ENCODE data around the gene RPS4Y2.

Gene RPS4Y2

DNA sequence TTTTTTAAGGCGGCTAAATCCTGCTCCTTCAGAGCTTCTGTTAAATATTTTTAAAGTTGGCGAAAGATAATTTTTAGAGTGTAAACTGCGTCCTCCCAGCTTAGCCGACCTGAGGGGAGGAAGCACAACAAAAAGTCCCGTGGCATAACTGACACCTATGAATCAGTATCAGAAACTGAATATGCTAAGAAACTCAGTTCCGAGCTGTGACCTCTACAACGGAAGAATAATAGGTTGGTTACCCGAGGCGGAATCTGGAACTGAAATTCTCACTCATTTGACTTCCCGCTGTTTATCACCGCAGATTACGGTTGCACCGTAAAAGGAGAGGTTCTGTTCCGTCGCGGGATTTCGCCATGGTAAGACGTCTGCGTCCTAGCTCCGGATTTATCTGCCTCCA, at the start of gene RPS4Y2:
TSS of gene RPS4Y2 (plus strand) at position 301 of the 400 bp plus-strand sequence. CDS start at position 357, 56 bp downstream.
- DNase-seq (ENCODE audit: low read depth): no peak

DNA sequence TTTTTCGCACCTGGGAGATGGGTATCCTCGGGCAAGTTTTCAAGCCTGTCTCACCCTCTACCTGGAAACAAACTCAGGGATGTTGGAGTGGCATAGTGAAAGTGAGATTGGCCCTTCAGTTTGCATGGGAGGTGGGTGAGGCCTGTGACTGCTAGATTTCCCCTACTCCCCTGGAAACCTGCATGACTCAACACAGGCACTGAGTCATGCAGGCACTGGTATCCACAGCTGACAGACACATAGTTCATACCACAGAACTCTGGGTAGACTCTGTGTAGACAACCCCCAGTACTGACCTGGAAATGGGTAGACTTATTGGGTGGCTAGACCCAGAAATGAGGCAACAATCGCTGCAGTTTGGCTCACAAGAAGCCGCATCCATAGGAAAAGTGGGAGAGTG, 41.5 kb upstream of the RPS4Y2 start:
- no peak for DNase-seq (ENCODE audit: low read depth)

DNA sequence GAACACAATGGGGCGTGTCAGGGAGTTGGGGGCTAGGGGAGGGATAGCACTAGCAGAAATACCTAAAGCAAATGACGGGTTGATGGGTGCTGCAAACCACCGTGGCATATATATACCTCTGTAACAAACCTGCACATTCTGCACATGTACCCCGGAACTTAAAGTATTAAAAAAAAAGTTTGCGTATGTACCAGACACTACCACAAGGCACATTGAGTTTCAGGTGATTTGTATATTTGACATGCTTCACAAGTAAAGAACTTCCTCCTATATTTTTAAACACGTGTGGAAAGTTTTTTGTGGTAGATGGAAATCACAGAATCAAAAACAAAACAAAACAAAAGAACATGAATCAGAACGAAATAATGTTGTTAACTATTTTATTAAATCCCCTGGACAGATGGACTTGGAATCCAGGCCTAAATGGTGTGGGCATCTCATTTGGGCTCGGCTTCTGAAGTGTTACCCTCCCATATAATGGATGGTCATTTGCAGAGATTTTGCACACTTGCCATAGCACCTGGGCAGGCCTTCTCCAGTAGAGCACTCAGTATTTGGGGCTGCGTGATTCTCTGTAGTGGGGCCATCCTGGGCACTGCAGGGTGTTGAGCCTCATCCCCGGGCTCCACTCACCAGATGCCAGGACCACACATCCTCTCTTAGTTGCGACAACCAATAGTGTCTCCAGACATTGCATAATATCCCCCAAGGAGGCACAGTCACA, 29.6 kb upstream of the RPS4Y2 start:
- no peak for DNase-seq (ENCODE audit: low read depth)

DNA sequence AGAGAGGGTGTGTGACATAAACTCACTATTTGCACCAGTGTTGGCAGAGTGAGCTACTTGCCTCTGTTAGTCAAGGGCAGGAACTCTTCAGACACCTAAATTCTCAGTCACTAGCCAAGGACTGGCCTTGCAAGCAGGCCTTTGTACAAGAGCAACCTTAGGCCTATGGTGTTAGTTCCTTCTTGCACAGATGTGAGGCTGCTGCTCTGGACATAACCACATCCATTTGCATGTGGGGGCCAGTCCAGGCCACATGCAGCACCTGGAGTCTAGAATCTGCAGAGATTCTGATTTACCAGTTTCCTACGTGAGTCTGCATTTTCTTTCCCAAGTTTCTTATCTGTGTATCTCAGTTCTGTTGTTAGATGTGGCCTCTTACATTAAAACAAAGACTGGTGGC, 20.7 kb upstream of the RPS4Y2 start:
- no peak for DNase-seq (ENCODE audit: low read depth)

DNA sequence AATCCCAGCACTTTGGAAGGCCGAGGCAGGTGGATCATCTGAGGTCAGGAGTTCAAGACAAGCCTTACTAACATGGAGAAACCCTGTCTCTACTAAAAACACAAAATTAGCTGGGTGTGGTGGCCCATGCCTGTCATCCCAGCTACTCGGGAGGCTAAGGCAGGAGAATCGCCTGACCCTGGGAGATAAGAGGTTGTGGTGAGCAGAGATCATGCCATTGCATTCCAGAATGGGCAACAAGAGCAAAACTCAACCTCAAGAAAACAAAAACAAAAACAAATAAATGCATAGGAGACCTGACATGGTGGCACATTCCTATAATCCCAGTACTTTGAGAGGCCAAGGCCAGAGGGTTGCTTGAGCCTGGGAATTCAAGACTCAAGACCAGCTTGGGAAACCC, 16.1 kb upstream of the RPS4Y2 start:
- DNase-seq (ENCODE audit: low read depth): no peak

DNA sequence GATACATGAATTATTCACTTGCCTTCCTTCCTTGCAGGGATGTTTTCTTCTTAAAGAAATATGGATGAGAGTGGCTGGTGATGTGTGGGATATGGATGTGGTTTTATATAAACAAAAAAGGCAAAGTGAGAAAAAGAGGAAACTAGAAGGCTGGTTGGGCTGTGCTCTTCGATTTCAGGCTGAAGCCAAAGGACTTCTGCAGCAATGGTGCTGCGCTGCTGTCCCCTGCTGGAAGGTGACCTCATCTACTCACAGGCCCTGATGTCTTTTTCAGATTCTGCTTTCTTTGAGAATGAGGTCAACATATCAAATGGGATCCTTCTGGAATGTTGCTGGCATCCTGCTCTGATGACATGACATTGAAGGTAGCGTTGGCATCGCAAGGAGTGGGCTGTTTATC, 15.3 kb upstream of the RPS4Y2 start:
- no peak for DNase-seq (ENCODE audit: low read depth)

DNA sequence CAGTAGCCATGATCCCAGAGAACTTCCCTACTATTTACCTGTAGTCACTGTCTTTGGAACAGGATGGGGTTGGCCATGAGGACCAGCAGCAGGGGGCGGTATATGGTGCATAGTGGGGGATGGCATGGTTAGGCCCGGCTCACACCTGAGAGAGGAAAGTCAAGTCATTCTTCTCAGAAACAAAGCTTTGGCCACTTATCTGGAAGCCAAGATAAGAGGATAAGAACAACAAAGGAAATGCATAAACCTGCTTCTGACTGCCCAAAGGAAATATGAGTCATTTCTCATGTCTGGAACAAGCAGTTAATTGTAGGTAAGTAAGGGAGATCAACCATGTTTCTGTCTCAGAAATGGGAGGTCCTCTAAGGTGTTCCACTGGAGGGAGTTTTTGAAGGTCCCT, 10.8 kb upstream of the RPS4Y2 start:
- peak; percentile 6 for DNase-seq (ENCODE audit: low read depth)

DNA sequence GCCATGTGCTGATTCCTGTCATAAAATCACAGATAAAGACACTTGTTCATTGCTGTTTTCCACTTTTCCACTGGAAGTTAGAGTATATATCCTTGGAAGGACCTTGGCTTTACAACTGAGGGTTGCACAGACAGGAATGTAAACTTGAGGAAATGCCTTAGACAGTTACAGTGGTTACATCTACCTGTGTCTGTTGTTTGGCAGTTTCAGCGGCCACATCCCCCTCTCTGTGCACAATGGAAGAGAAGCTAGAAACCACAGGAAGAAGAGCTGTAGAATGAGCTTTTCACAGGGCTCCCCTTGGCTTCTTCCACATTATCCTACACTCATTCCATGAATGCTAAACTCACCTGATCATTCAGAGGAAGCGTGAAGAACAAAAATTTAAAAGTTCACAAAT, 9.0 kb upstream of the RPS4Y2 start:
- DNase-seq (ENCODE audit: low read depth): no peak

DNA sequence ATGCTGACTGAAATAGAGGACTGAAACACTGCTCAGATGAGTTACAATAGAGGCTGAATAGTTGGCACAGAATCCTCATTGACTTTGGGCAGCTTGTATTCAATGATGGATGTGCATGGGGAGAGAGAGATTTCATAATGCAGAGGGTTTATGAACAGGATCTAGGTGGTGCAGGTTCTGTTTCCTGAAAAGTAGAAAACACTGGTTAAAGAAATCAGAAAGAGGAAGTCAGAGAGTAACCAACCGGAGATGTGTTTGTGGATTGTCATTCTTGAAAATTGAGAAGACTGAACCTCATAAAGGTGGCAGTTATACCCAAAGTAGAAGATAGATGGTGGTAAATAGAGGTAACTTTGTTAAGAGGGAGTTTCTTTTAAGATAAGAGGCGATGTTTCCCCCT, 8.0 kb downstream of the RPS4Y2 start:
- DNase-seq (ENCODE audit: low read depth): no peak

DNA sequence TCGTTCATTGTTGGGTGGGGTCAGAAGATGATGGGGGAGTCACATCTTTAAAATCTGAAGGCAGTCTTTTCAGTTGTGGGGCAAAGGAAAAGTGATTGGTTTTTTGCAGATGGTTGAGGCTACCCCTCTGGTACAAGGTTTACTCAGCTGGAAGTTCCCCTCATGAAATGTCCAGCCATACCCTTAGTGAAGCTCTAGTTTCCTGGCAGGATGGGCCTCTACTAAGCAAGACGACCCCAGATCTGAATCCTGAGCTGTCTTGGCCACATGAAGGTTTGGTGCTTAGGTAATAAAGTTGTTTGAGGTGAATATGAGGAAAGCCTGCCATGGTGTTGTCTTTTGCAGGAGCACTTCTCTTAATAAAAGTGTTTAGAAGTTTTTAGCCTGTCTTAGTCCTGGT, 9.2 kb downstream of the RPS4Y2 start:
- DNase-seq (ENCODE audit: low read depth): no peak

DNA sequence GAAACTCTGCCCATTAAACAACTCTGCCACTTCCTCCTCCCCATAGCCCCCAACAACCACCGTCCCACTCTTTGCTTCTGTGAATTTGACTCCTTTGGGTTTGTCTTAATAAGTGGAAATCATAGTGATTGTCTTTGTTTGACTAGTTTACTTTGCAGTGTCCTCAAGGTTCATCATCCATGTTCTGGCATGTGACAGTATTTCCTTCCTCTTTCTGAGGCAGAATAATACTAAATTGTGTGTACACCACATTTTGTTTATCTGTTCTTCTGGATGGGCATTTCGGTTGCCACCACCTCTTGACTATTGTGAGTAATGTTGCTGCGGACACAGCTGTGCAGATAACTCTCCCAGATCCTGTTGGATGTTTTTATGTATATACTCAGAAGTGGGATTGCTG, 14.8 kb downstream of the RPS4Y2 start:
- no peak for DNase-seq (ENCODE audit: low read depth)

DNA sequence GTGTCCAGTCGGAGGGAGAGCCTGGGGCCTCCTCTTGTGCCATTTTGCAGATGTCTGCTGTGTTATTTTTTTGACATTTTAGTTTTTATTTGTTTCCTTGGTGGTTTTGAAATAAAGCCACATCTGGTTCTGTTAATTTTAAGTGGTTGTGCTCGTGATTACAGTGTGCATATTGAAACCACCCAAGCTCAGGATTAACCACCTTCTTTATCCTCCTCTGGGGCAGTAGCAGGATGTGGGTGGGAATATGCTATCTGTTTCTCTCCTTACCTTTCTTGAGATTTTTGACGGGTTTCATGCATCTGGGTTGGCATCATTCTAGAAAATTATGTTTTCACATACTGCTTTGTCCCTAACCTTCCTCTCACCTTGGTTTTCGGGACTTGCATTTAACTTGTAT, 20.2 kb downstream of the RPS4Y2 start:
- no peak for DNase-seq (ENCODE audit: low read depth)

DNA sequence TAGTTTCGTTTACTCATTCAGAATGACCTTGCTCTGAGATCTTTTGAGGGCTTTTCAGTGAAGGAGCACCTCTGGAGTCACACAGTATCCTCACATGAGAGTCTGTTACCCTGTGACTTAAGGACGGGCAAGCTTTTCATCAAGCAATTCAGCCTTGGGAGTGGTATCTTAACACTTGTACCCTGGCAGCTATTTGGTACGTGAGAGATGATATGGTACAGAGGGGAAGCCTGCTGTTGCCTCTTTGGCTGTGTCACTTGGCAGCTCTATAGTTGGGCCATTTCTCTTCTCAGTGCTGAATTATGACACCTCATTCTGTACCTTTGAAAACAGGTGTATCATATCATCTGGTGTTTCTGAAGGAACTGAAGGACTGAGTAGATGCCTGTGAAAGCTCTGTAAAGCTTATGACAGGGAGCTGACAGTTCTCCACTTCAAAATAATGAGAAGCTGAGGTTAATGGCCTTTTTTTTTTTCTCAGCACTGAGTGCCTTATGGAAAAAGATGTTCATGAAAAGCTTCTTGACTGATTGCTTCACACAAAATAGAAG, 24.3 kb downstream of the RPS4Y2 start:
- DNase-seq (ENCODE audit: low read depth): no peak

DNA sequence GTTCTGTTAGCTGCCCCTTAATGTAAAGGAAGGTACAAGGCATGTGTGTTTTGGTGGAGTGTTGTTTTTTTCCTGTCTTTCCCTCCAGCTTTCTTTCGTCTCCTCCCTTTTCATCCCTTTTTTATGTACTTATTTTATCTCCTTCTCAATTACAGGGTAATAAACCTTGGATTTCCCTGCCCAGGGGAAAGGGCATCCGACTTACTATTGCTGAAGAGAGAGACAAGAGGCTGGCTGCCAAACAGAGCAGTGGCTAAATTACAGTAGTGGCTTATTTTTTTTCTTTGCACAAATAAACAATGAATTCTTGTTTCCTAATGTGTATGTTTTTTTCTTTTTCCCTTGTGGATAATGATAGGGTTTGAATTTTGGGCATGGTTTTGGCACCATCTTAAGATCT, 24.9 kb downstream of the RPS4Y2 start:
- no peak for DNase-seq (ENCODE audit: low read depth)

DNA sequence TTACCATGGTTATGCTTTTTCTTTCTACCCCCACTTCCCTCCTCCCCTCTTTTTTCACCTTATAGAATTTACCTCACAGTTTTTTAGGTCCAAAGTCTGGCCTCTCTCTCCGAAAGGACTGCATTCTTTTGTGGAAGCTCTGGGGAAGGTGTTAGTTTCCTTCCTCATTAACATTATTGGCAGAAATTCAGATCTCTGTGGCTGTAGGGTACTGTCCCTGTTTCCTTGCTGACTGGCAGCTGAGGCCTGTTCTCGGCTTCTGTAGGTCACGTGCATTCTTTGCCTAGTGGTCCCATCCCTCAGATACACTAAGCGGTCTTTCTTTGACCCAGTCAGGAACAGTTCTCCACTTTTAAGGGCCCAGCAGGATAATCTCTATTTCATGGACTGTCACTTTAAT, 25.5 kb downstream of the RPS4Y2 start:
- DNase-seq (ENCODE audit: low read depth): no peak

DNA sequence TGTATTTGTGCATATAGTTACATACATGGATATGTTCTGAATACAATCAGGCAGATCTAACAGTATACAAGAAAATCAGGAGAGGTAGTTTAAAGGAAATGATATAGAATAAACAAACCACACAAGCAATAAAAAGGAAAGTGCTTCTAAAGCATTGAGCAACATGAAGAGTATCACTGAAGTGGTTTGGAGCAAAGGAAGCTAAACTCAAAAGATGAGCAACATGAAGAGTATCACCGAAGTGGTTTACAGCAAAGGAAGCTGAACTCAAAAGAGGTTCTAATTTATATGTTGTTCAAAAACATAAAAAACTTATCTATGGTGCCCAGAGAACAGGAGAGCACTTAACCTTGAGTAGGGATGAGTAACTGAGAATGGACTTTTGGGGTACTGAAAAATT, 29.1 kb downstream of the RPS4Y2 start:
- no peak for DNase-seq (ENCODE audit: low read depth)

DNA sequence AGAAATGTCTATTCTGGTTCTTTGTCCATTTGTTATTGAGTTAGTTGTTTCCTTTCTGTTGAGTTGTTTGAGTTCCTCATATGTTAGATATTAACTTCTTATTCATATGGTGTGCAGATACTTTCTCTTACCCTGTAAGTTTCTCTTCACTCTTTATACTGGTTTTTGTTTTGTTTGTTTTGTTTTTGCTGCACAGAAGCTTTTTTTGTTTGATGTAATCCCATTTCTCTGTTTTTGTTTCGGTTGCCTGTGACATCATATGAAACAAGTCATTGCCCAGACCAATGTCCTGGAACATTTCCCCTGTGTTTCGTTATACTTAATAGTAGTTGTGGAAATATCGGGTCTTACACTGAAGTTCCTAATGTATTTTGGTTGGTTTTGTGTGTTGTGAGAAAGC, 31.2 kb downstream of the RPS4Y2 start:
- no peak for DNase-seq (ENCODE audit: low read depth)

DNA sequence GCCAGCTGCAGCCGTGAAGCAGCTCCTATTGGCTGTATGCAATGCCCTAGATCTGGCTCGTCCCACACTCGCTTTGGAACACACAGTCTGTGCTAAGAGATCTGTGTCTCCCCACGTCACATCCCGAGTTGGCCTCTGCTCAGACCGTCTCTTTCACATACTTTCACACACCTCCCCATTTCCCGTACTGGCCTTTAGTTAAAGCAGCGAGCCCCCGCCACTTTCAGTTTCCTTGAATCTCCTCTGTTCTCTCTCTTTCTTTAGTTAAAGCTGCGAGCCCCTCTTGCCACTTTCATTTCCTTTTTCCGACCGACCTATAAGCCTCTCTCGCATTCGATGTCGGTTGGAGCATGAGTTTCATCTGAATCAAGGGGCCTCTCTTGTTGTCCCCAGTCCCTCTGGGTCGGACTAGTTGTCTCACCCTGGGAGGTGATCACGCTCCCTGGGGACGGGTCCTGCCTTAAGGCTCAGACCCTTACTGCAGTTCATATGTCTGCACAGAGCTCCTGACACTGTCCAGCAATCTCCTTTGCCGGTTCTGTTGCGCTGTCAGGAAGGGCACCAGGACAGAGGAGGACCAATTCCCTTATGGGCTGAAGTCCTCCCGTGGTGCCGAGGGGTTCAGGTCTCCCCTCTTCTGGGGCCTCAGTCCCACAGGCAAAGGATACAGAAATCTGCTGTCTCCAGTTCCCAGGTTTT, 42.6 kb downstream of the RPS4Y2 start:
- DNase-seq (ENCODE audit: low read depth): peak; percentile 0

DNA sequence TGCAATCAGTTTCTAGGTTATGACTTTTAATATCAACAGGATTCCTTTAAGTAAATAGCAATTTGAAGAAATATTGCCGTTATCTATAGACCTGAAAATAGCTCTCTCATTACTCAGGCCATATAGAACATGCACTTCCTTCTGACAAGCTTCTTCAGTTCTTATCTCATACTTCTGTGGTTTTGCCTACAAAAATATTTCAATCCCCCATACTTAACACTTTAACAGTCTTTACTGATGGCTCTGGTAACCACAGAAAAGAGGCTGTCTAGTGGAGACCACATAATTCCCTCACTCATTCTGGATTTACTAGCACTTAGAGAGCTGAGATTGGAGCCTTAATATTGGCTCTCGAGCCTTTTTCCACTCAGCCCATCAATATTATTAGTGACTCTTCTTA, 46.8 kb downstream of the RPS4Y2 start:
- no peak for DNase-seq (ENCODE audit: low read depth)

DNA sequence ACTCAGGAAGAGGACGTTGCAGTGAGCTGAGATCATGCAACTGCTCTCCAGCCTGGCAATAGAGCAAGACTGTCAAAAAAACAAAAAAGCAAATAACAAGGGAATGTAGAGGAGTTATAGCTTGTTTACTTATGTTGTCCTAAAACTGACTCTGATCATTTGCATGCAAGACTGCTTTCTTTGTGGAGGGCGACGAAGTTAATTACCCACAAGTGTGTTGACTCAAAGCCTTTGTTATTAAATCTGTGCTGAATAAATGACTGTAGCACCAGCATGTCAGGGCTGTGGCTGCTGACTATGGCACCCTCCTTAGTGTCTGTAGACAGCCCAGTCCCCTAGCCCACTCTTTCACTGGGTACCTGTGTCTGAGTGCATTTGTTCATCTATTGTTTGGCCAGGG, 50.3 kb downstream of the RPS4Y2 start:
- DNase-seq (ENCODE audit: low read depth): no peak

DNA sequence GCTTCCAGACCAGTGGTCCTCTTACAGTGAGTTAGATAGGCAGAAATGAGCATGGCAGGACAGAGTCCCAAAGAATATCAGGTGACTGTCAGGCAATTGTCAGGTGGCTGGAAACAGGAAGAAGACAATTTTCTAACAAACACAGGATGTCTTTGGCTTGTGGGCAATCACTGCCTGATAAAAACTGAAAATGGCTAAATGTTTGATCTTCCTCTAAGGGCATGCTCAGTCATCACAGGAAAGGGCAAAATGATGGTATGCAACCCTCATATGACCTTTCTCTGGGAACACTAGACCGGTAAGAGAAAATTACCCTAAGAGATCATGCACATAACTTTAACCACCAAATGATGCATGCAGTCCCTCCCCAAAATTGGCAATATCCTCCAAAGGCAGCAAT, 57.6 kb downstream of the RPS4Y2 start:
- no peak for DNase-seq (ENCODE audit: low read depth)

DNA sequence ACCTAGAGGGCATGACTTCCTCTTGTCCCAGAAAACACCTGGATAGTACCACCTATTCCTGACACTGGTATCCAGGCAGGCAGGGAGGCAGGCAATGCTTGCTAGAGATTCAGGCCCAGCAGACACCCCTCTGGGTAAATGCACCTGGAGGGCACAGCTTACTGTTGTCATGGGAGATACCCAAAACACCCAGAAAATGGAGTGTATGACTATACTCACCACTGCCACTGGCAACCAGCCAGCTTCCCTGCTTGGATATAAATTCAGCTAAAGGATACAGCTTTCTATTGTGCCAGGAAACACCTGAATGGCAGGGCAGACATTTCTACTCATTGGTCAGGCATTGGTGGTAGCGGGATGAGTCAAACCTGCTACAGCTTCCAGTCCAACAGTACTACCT, 58.9 kb downstream of the RPS4Y2 start:
- no peak for DNase-seq (ENCODE audit: low read depth)

DNA sequence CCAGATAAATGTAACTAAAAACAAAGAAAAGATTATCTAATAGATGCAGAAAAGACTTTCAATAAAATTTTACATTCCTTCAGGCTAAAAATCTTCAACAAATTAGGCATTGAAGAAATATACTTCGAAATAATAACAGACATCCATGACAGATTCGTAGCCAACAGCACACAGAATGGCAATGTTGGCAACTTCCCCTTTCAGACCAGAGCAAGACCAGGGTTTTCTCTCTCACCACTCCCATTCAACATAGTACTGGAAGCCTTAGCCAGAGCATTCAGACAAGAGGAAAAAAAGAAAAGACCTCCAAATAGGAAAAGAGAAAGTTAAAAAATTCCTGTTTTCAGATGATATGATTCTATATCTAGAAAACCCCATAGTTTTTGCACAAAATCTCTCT, 61.2 kb downstream of the RPS4Y2 start:
- DNase-seq (ENCODE audit: low read depth): no peak
